GM12874 (cell line): ENCODE measurements around the gene INSYN2A.

Experiments used
- TF ChIP-seq, protein P1 (sequence below): IDR thresholded peaks from 2 replicates; pipeline ENCODE4 v1.5.1; 2011; ENCODE audit warnings: low read depth, mild to moderate bottlenecking, control low read depth, low read length, moderate library complexity; ENCODE audit not compliant: insufficient read depth

Gene INSYN2A

DNA sequence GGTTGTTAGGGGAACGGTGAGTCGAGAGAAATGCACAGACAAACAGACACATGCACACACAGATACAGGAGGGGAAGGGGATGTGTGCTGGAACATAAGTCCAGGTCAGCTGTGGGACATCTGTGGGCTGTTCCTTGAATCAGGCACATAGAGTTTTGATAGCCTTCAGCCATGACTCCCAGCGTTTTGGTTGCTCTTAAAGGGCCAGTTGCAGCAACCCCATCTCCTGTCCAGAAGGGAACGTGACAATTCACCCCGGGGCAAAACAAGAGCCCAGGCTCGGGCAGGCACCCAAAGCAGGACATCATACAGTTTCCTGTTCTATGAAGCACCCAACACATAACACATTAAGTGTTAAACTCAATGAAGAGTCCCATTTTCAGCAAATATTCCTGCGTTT, 9.6 kb downstream of the INSYN2A start:
- TF ChIP-seq, protein P1, sequence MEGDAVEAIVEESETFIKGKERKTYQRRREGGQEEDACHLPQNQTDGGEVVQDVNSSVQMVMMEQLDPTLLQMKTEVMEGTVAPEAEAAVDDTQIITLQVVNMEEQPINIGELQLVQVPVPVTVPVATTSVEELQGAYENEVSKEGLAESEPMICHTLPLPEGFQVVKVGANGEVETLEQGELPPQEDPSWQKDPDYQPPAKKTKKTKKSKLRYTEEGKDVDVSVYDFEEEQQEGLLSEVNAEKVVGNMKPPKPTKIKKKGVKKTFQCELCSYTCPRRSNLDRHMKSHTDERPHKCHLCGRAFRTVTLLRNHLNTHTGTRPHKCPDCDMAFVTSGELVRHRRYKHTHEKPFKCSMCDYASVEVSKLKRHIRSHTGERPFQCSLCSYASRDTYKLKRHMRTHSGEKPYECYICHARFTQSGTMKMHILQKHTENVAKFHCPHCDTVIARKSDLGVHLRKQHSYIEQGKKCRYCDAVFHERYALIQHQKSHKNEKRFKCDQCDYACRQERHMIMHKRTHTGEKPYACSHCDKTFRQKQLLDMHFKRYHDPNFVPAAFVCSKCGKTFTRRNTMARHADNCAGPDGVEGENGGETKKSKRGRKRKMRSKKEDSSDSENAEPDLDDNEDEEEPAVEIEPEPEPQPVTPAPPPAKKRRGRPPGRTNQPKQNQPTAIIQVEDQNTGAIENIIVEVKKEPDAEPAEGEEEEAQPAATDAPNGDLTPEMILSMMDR: no peak

DNA sequence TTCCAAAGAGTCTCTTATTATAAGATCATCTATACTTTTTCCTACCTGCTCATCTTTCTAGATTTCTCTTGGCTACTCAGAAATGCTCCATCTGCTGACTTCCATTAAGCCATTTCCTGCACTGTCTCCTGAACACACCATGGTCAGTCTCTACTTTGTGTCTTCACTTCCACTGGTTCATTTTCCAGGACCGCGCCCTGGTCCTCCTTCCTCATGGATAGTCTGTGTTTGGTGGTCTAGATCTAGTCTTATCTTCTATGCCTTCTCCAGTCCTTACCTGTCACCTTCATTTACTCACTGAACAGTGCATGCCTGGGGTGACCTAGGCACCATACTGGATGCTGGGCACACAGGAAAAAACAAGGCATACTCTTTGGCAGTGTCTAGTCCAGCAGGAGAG, 11.8 kb downstream of the INSYN2A start:
- TF ChIP-seq, protein P1: no peak

DNA sequence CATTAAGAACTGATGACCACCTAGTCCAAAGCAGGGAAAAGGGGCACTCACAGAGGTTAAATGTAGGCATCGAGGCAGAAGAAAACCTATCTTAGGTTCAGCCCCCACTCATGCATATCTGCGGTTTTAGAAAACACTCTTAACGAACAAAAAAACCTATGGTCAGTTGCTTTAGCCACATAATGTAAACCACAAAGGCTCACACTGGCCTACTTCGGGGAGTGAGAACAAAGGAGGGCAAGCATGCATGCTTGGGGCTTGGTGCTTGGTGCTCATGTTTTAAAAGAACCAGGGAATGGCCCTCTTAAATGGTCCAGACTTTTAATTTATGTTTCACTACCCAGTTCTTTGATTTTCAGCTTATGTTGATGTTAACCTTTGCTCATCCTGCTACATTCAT, 14.2 kb downstream of the INSYN2A start:
- TF ChIP-seq, protein P1: no peak

DNA sequence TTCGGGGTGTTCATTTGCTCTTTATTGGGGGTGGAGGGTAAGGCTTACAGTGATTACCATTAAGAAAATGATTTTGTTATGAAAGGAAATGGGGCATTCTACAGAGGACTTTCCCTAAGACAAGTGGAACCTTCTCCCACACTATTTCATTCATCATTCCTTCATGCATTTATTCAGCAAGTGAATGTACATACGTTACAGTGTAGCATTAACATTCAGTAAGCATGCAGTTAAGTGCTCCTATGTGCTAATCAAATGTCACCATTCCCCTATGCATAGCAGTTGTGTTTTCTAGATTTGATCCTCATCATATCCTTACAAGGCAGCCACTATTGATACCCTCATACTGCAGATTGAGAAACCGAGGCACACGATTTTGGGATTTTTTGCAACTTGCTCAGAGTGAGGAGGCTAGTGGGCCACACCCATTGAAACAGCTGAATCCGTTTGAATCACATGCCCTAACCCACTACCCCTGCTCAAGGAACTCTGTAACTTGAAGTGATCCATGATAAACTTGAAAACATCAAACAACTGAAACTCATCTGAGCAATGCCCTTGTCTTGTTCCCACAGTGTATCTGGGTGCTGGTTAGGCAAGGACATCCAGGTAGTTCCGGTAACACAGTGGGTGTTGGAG, 16.7 kb downstream of the INSYN2A start:
- TF ChIP-seq, protein P1: no peak

DNA sequence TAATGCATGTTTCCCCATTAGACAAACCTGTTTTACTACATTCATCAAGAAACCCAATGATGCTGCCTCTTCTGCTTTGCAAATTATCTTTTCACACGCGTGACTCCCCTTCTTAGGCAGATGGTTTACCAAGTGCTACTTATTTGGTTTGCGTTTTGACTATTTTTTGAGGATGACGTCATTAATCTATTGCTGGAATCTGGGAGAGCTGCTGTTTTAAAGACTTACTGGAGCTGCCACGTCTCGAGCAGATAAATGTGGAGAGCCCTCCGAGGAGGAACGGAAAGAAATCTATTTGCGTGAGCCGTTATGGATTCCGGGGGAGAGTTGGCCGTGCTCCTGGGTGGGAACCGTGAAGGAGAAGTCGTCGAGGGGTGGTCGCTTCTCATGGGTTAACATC, 19.7 kb downstream of the INSYN2A start:
- TF ChIP-seq, protein P1: no peak

DNA sequence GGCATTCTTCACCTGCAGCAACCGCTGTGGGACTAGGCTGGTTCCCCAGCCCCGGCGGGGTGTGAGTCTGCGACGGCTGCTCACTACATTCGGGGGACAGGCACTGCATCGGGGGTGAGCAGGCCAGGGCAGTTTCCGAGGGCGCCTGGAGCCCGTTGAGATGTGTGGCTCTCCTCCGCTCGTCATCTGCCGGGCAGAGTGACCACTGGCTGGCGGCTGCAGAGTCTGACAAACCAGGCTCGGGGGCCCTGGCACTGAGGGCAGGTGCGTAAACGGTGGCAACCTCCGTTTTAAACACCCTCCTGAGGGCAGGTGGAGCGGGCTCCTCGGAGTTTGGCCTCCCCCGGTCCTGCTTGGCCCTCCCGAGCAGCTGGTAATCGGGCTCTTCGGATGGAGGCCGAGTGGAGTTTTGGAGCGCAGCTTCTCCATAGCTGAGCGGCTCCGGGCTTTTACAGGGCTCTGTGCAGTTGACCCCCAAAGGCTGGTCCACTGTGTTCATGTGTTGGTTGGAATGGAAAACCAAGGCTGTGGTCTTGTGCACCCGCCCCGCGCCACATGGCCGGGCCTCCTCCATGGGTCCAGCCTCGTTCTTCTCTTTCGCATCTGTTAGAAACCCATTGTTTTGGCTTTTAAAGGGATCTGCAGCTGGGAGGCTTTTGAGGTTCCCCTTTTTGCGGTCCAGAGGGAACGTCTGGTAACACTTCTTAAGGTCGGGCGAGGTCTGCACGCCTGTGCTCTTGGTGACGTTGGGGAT, 20.9 kb downstream of the INSYN2A start:
- TF ChIP-seq, protein P1: no peak

DNA sequence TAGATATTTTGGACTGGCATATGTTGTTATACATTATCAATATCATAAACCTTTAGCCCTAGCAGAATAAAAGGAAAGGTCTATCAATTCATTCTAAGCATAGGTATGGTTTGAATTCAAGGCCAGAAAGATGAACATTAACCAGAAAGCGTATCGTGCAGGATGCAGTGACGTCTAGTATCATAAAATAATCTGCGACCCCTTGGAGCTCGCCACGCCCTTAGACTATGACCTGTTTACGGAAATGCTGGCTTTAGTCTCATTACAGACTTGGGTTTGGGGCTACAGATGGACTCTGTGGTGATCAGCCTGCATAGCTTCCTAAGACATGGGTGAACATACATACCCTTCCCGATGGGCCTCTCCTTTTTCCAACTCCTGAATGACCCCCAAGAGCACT, 21.5 kb downstream of the INSYN2A start:
- TF ChIP-seq, protein P1: no peak
